ENCODE results near the gene MAP3K14.
"Not testable (repeated sequence)": the region's sequence is repeated elsewhere in the genome, so short reads cannot be mapped to it uniquely, and the experiment has no call there.

The MAP3K14 gene

DNA sequence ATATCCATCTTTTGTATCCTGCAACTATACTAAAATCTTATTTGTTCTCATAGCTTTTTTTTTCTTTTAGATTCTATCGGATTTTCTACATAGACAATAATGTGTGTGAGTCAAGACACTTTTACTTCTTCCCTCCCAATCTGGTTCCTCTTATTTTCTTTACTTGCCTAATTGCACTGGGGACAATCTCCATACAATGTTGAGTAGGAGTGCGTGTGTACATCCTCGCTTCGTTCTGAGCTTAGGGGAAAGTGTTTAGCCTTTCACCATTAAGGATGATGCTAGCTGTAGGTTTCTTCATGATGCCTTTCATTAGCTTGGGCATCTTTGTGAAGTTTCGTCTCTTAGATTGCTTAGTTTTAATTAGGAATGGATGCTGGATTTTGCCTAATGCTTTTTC, 57.8 kb downstream of the MAP3K14 start:
- DNase-seq (ENCODE audit: low spot score), result no peak

GRCh38 chr17:45257115-45257514, 59.7 kb downstream of the MAP3K14 start:
- no peak for DNase-seq (ENCODE audit: low spot score)

GRCh38 chr17:45256114-45256966, 60.5 kb downstream of the MAP3K14 start:
- DNase-seq (ENCODE audit: low spot score), result no peak

GRCh38 chr17:45255358-45255757, 61.5 kb downstream of the MAP3K14 start:
- DNase-seq (ENCODE audit: low spot score), result no peak

DNA sequence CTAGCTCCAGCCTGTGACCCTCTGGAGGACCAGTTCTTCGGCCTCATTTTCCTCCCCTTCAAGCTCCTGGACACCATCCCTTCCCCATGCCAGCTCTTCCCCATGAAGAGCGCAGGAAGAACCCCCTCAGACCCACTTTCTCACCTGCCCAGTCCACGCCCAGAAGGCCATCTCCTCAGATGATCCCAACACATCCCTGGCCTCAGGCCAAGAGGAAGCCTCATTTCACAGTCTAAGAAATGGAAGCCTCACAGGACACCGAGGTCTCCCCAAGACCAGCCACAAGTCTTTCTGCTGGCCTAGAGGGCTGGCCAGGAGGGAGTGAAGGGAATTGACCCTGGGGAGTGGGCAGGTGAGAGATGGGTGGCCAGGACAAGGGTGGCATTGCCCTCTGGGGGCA, 62.9 kb downstream of the MAP3K14 start:
- no peak for DNase-seq (ENCODE audit: low spot score)

DNA sequence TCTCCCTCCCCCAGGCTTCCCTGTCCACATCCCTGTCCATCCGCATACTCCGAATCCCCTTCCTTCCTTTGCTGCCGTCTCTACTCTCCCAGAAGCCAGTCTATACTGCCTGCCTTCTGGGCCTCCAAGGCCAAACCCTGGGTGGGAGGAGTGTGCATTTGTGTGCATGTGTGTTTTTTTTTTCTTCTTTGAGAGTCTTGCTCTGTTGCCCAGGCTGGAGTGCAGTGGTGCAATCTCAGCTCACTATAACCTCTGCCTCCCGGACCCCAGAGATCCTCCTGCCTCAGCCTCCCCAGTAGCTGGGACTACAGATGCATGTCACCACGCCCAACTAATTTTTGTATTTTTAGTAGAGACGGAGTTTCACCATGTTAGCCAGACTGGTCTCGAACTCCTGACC, 63.6 kb downstream of the MAP3K14 start:
- DNase-seq (ENCODE audit: low spot score), result not testable (repeated sequence)

DNA sequence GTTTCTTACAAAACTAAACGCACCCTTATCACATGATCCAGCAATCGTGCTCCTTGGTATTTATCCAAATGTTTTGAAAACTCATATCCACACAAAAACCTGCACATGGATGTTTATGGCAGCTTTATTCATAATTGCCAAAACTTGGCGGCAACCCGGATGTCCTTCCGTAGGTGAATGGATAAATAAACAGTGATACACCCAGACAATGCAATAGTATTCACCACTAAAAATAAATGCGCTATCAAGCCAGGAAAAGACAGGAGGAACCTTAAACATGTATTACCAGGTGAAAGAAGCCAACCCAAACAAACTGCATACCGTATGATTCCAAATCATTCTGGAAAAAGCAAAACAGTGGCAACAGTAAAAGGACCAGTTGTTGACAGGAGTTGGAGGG, 64.9 kb downstream of the MAP3K14 start:
- DNase-seq (ENCODE audit: low spot score), result no peak

GRCh38 chr17:45248132-45248957, 68.5 kb downstream of the MAP3K14 start:
- no peak for DNase-seq (ENCODE audit: low spot score)

GRCh38 chr17:45247429-45248131, 69.2 kb downstream of the MAP3K14 start:
- peak; percentile 72 for DNase-seq (ENCODE audit: low spot score)

- peak; percentile 45 for DNase-seq (ENCODE audit: low spot score)
Observed at GRCh38 chr17:45246861-45247428, 69.9 kb downstream of the MAP3K14 start.

GRCh38 chr17:45246338-45246737, 70.5 kb downstream of the MAP3K14 start:
- DNase-seq (ENCODE audit: low spot score), result no peak

DNA sequence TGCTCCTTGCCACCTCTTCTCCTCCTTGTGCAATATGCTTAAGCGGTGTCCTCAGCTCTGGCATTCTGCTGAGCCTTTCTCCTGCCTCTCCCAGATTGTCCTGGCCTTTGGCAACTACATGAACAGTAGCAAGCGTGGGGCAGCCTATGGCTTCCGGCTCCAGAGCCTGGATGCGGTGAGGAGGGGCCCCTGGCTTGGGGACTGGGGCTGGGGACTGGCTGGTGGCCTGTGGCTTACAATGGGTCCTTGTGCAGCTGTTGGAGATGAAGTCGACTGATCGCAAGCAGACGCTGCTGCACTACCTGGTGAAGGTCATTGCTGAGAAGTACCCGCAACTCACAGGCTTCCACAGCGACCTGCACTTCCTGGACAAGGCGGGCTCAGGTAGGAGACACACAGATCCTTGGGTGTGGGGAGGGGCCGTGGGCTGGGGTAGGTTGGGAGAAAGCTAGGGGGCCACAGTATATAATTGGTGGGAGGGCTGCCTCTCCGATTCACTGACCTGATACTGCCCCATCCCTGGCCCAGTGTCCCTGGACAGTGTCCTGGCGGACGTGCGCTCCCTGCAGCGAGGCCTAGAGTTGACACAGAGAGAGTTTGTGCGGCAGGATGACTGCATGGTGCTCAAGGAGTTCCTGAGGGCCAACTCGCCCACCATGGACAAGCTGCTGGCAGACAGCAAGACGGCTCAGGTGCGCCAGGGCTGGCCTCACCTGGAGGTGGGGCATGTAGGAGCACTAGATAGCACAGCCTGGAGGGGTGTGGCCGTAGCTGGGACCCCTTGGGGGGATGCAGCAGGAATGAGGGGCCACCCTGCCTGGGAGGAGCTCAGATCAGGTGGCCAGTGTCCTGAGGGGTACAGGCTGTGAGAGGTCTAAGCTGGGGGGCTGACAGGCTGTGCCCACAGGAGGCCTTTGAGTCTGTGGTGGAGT, 71.8 kb downstream of the MAP3K14 start:
- DNase-seq (ENCODE audit: low spot score), result no peak

GRCh38 chr17:45243750-45244149, 73.1 kb downstream of the MAP3K14 start:
- no peak for DNase-seq (ENCODE audit: low spot score)

DNA sequence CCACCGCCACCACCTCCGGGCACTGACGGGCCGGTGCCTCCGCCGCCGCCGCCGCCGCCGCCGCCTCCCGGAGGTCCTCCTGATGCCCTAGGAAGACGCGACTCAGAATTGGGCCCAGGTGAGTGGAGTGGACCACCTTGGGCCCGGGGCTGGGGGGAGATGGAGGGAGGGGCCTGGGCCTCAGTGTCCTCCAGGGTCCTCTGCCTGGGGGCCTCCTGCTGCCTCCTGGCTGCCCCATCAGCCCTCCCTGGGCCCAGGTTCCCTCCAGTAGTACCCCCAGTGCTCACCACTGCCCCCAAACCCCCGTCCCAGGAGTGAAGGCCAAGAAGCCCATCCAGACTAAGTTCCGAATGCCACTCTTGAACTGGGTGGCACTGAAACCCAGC, 74.8 kb downstream of the MAP3K14 start:
- DNase-seq (ENCODE audit: low spot score), result no peak

DNA sequence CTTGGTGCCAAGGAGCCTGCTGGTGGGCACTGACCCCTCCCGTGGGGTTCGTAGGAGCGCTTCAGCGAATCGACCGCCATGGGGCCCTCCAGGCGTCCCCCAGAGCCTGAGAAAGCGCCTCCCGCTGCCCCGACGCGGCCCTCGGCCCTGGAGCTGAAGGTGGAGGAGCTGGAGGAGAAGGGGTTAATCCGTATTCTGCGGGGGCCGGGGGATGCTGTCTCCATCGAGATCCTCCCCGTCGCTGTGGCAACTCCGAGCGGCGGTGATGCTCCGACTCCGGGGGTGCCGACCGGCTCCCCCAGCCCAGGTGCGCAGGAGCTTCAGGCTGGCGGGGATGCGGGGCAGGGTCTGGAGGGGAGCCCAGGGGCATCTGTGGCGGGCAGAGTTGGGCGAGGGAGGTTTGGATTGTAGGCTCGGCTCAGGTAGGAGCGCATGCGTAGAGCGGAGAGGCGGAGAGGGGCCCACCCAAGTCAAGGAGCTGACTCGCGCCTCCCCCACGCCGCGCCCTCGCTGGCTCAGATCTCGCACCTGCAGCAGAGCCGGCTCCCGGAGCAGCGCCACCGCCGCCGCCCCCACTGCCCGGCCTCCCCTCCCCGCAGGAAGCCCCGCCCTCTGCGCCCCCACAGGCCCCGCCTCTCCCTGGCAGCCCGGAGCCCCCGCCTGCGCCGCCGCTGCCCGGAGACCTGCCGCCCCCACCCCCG, 75.3 kb downstream of the MAP3K14 start:
- DNase-seq (ENCODE audit: low spot score), result no peak

GRCh38 chr17:45240905-45241327, 75.9 kb downstream of the MAP3K14 start:
- DNase-seq (ENCODE audit: low spot score), result no peak

DNA sequence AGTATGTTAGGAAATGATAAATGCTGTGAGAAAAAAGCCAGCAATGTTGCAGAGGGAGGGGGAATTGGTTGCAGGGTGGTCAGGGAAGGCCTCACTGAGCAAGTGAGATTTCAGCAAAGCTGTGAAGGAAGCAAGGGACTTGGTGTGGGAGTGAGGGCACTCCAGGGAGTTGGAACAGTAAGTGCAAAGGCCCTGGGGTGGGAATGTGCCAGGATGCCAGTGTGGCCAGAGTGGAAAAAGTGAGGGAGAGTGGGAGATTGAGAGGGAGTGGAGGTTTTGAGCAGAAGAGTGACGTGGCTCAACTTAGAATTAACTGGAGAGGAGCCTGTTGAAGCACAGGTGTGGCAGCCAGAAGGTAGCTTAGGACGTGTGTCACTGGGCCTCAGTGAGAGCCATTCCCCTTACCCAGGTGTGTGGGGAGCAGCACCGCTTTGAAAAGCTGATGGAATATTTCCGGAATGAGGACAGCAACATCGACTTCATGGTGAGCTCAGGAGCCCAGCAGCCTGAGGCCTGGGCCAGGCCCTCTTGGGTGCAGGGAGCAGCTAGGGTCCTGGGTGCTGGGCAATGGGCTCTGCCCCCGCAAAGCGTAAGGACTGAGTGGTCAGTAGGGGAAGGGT, 78.6 kb downstream of the MAP3K14 start:
- DNase-seq (ENCODE audit: low spot score), result no peak

- no peak for DNase-seq (ENCODE audit: low spot score)
Observed at GRCh38 chr17:45237686-45238085, 79.1 kb downstream of the MAP3K14 start.

GRCh38 chr17:45236282-45236606, 80.6 kb downstream of the MAP3K14 start:
- no peak for DNase-seq (ENCODE audit: low spot score)
